ENCODE measurements around the gene SAMD3. TPM values are rescaled to one million over a fixed set of nuclear protein-coding genes. Genes with fewer than 3 reads are reported as not detected.

The SAMD3 gene
- total RNA-seq, 1 donor from 2014 or later, result not detected

GRCh38 chr6:130105996-130106704 is 116.6 kb downstream of the SAMD3 start:
- no peaks in the 10 kb centered on the region for H3K4me1 ChIP-seq
- H3K4me3 ChIP-seq, result no peak overlapping the region
- intact Hi-C loops (cut with DNase I), result no loop called here
- no peak for TF ChIP-seq CTCF (IDR thresholded peaks at IDR 0.05)
- DNase-seq (ENCODE audit: low spot score in 2 of 2), result no peak
- H3K9me3 ChIP-seq, result no peaks in the 10 kb centered on the region
- no peak overlapping the region for H3K27ac ChIP-seq
- H3K36me3 ChIP-seq, result peaks cover 0 to 5% of the 10 kb centered on the region in 2 donors
- no peaks in the 10 kb centered on the region for H3K27me3 ChIP-seq

- intact Hi-C loops (cut with DNase I), result no loop called here
- TF ChIP-seq CTCF (IDR thresholded peaks at IDR 0.05), result no peak
- no peak overlapping the region for H3K27ac ChIP-seq
- peaks cover 6 to 25% of the 10 kb centered on the region in 2 donors for H3K36me3 ChIP-seq
- H3K4me1 ChIP-seq, result no peaks in the 10 kb centered on the region
- no peak for DNase-seq (ENCODE audit: low spot score in 2 of 2)
- H3K9me3 ChIP-seq, result no peaks in the 10 kb centered on the region
- no peaks in the 10 kb centered on the region for H3K27me3 ChIP-seq
- no peak overlapping the region for H3K4me3 ChIP-seq
Observed at GRCh38 chr6:130099119-130099518, 123.6 kb downstream of the SAMD3 start.

- H3K27me3 ChIP-seq, result no peaks in the 10 kb centered on the region
- no peak overlapping the region for H3K4me3 ChIP-seq
- DNase-seq (ENCODE audit: low spot score in 2 of 2), result no peak
- H3K9me3 ChIP-seq, result no peaks in the 10 kb centered on the region
- intact Hi-C loops (cut with DNase I), result no loop called here
- H3K36me3 ChIP-seq, result peaks cover 6 to 26% of the 10 kb centered on the region in 2 donors
- TF ChIP-seq CTCF (IDR thresholded peaks at IDR 0.05), result no peak
- no peak overlapping the region for H3K27ac ChIP-seq
- no peaks in the 10 kb centered on the region for H3K4me1 ChIP-seq
Observed at GRCh38 chr6:130098317-130098716, 124.4 kb downstream of the SAMD3 start.

Other genes starting within 250 kb of the SAMD3 start
- 2.0 TPM for gene L3MBTL3, start 204.4 kb downstream of the SAMD3 start, total RNA-seq
- gene TMEM200A, start 143.1 kb upstream of the SAMD3 start, total RNA-seq, result 3.6 TPM